H1 (cell line): ENCODE measurements around the gene MAML1.

Experiments used
- ASH2L ChIP-seq: fragments of 200-600, 300-600 bp; sonication (generic); IDR thresholded peaks from one replicate; pipeline ENCODE4 v1.7.1; 2017; ENCODE audit warnings: low read length
- BRCA1 ChIP-seq: IDR thresholded peaks from 2 replicates; pipeline ENCODE4 v1.6.1; 2012; ENCODE audit warnings: low read depth, low read length, improper control_type of control experiment
- GTF2F1 ChIP-seq: IDR thresholded peaks from 2 replicates; pipeline ENCODE4 v1.6.1; 2012; ENCODE audit warnings: low read depth, low read length, improper control_type of control experiment, borderline replicate concordance
- HDAC2 ChIP-seq, 2 experiments: fragments of 300-600 bp in 1 of 2; sonication (generic) in 1 of 2; IDR thresholded peaks; 2 replicates each; pipeline ENCODE4 v1.6.1; 2011 to 2012; ENCODE audit warnings: low read depth in 2 of 2, low read length in 2 of 2, mild to moderate bottlenecking in 2 of 2, moderate library complexity in 2 of 2, borderline replicate concordance in 1 of 2, inconsistent platforms in 1 of 2
- KDM1A ChIP-seq: fragments of 200-600, 300-600 bp; sonication (generic); IDR thresholded peaks from 2 replicates; pipeline ENCODE4 v1.7.1; 2016; ENCODE audit warnings: mild to moderate bottlenecking, low read length, borderline replicate concordance
- POLR2A ChIP-seq, 2 experiments: IDR thresholded peaks; 1 replicate in 1 of 2; 2 replicates in 1 of 2; pipeline ENCODE4 v1.6.1; 2011; ENCODE audit warnings: low read depth in 2 of 2, low read length in 2 of 2, mild to moderate bottlenecking in 2 of 2; ENCODE audit errors: control extremely low read depth in 1 of 2
- RNF2 ChIP-seq: fragments of 200-900, 300-1000 bp; sonication (generic); IDR thresholded peaks from 2 replicates; pipeline ENCODE4 v1.7.1; 2016; ENCODE audit warnings: borderline replicate concordance, low read depth, mild to moderate bottlenecking, antibody characterized with exemption, low read length; ENCODE audit not compliant: poor library complexity, severe bottlenecking; ENCODE audit errors: missing control alignments
- SIN3A ChIP-seq, 2 experiments: IDR thresholded peaks in 1 of 2; conservative IDR thresholded peaks in 1 of 2; 2 replicates each; pipeline ENCODE4 v1.6.1; 2011 to 2012; ENCODE audit warnings: low read length in 2 of 2, improper control_type of control experiment in 1 of 2, low read depth in 1 of 2, mild to moderate bottlenecking in 1 of 2
- SIX5 ChIP-seq: IDR thresholded peaks from 2 replicates; pipeline ENCODE4 v1.6.1; 2011; ENCODE audit warnings: mild to moderate bottlenecking, low read depth, low read length
- SP2 ChIP-seq: IDR thresholded peaks from 2 replicates; pipeline ENCODE4 v1.6.1; 2012; ENCODE audit warnings: mild to moderate bottlenecking, low read length, inconsistent platforms
- TAF1 ChIP-seq: IDR thresholded peaks from 2 replicates; pipeline ENCODE4 v1.6.1; 2011; ENCODE audit warnings: mild to moderate bottlenecking, low read depth, low read length
- TF ChIP-seq, protein P1 (sequence below), 3 experiments: IDR thresholded peaks; 1 replicate in 2 of 3; 2 replicates in 1 of 3; pipeline versions ENCODE4 v1.5.1 to v1.6.1; 2011; ENCODE audit warnings: low read length in 3 of 3, mild to moderate bottlenecking in 3 of 3, inconsistent platforms in 2 of 3, low read depth in 1 of 3, moderate library complexity in 1 of 3; ENCODE audit not compliant: insufficient read depth in 1 of 3; ENCODE audit errors: control extremely low read depth in 1 of 3
- TF ChIP-seq, protein P2 (sequence below): IDR thresholded peaks from 2 replicates; pipeline ENCODE4 v1.6.1; 2011; ENCODE audit warnings: low read length, improper control_type of control experiment
- TF ChIP-seq, protein P3 (sequence below): IDR thresholded peaks from 2 replicates; pipeline ENCODE4 v1.6.1; 2011; ENCODE audit warnings: low read depth, mild to moderate bottlenecking, low read length; ENCODE audit not compliant: insufficient read depth

DNA sequence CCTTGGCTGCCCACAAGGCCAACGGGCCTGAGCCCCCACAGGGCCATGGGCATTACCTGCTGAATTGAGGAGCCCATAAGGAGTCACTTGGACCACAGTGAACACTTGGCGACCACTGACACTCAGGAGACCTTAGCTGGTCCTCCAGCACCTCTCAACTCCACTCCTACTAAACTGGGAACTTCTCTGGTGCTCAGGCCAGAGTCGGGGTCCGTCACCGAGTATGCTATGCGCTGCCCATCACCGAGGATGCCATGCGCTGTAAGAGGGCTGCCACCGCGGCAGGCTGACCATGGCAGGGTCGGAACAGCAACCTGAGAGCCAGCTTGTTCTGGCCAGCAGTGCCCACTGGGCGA lies 87.5 kb downstream of the MAML1 start:
- TF ChIP-seq ASH2L (no peak), GTF2F1 (no peak), SP2 (no peak), POLR2A (IDR thresholded peaks at IDR 0.05; ENCODE audit: control extremely low read depth in 1 of 2, low read depth in 2 of 2, low read length in 2 of 2) (no peak), SIX5 (no peak), KDM1A (no peak), SIN3A (conservative IDR thresholded peaks at IDR 0.05 in 1 of 2, IDR thresholded peaks at IDR 0.05 in 1 of 2; ENCODE audit: low read depth in 1 of 2, low read length in 2 of 2) (no peak), BRCA1 (no peak), RNF2 (no peak), TAF1 (no peak), HDAC2 (IDR thresholded peaks at IDR 0.05; ENCODE audit: borderline replicate concordance in 1 of 2, low read depth in 2 of 2, low read length in 2 of 2) (no peak)
- TF ChIP-seq, protein P1, sequence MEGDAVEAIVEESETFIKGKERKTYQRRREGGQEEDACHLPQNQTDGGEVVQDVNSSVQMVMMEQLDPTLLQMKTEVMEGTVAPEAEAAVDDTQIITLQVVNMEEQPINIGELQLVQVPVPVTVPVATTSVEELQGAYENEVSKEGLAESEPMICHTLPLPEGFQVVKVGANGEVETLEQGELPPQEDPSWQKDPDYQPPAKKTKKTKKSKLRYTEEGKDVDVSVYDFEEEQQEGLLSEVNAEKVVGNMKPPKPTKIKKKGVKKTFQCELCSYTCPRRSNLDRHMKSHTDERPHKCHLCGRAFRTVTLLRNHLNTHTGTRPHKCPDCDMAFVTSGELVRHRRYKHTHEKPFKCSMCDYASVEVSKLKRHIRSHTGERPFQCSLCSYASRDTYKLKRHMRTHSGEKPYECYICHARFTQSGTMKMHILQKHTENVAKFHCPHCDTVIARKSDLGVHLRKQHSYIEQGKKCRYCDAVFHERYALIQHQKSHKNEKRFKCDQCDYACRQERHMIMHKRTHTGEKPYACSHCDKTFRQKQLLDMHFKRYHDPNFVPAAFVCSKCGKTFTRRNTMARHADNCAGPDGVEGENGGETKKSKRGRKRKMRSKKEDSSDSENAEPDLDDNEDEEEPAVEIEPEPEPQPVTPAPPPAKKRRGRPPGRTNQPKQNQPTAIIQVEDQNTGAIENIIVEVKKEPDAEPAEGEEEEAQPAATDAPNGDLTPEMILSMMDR (IDR thresholded peaks at IDR 0.05; ENCODE audit: control extremely low read depth in 1 of 3, insufficient read depth in 1 of 3, low read depth in 1 of 3, low read length in 3 of 3): no peak
- TF ChIP-seq, protein P2, sequence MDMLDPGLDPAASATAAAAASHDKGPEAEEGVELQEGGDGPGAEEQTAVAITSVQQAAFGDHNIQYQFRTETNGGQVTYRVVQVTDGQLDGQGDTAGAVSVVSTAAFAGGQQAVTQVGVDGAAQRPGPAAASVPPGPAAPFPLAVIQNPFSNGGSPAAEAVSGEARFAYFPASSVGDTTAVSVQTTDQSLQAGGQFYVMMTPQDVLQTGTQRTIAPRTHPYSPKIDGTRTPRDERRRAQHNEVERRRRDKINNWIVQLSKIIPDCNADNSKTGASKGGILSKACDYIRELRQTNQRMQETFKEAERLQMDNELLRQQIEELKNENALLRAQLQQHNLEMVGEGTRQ: no peak
- TF ChIP-seq, protein P3, sequence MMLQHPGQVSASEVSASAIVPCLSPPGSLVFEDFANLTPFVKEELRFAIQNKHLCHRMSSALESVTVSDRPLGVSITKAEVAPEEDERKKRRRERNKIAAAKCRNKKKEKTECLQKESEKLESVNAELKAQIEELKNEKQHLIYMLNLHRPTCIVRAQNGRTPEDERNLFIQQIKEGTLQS: no peak
